Activated naive CD8-positive, alpha-beta T cell (primary cell): ENCODE measurements around the gene POLR2A.

Source experiments
- H3K27ac Mint-ChIP-seq: one replicate; pipeline ENCODE4 v1.8.0; 2021; ENCODE audit warnings: mixed read lengths
- H3K27me3 Mint-ChIP-seq: one replicate; pipeline ENCODE4 v1.8.0; 2021; ENCODE audit warnings: mixed read lengths
- H3K36me3 Mint-ChIP-seq: one replicate; pipeline ENCODE4 v1.8.0; 2021; ENCODE audit warnings: mixed read lengths
- H3K4me1 Mint-ChIP-seq: one replicate; pipeline ENCODE4 v1.8.0; 2021; ENCODE audit warnings: low read depth, mixed read lengths
- H3K4me3 Mint-ChIP-seq: one replicate; pipeline ENCODE4 v1.8.0; 2021; ENCODE audit warnings: mild to moderate bottlenecking, mixed read lengths
- H3K9me3 Mint-ChIP-seq: one replicate; pipeline ENCODE4 v1.8.0; 2021; ENCODE audit warnings: low read depth, mixed read lengths

Gene POLR2A

GRCh38 chr17:7501729-7502128 lies 17.6 kb downstream of the POLR2A start:
- H3K27ac Mint-ChIP-seq: no peak overlapping the region
- no peaks in the 10 kb centered on the region for H3K9me3 Mint-ChIP-seq
- no peaks in the 10 kb centered on the region for H3K4me1 Mint-ChIP-seq
- peaks cover 10% of the 10 kb centered on the region for H3K36me3 Mint-ChIP-seq
- H3K4me3 Mint-ChIP-seq: no peak overlapping the region
- no peaks in the 10 kb centered on the region for H3K27me3 Mint-ChIP-seq

GRCh38 chr17:7502171-7502847 lies 18.1 kb downstream of the POLR2A start:
- Mint-ChIP-seq H3K9me3 (no peaks in the 10 kb centered on the region), H3K4me1 (no peaks in the 10 kb centered on the region), H3K27ac (peak overlapping the region; percentile 16), H3K36me3 (peaks cover 8% of the 10 kb centered on the region), H3K27me3 (no peaks in the 10 kb centered on the region), H3K4me3 (no peak overlapping the region)

- Mint-ChIP-seq H3K27ac (no peak overlapping the region), H3K27me3 (no peaks in the 10 kb centered on the region), H3K4me3 (no peak overlapping the region), H3K36me3 (peaks cover 8% of the 10 kb centered on the region), H3K9me3 (no peaks in the 10 kb centered on the region), H3K4me1 (no peaks in the 10 kb centered on the region)
Observed at GRCh38 chr17:7502987-7503386, 18.8 kb downstream of the POLR2A start.

GRCh38 chr17:7503521-7503920 lies 19.4 kb downstream of the POLR2A start:
- Mint-ChIP-seq H3K4me1 (no peaks in the 10 kb centered on the region), H3K36me3 (peaks cover 8% of the 10 kb centered on the region), H3K9me3 (no peaks in the 10 kb centered on the region), H3K27ac (no peak overlapping the region), H3K27me3 (no peaks in the 10 kb centered on the region), H3K4me3 (no peak overlapping the region)

GRCh38 chr17:7508145-7508544 lies 24.0 kb downstream of the POLR2A start:
- no peaks in the 10 kb centered on the region for H3K27me3 Mint-ChIP-seq
- no peak overlapping the region for H3K4me3 Mint-ChIP-seq
- H3K27ac Mint-ChIP-seq: no peak overlapping the region
- no peaks in the 10 kb centered on the region for H3K9me3 Mint-ChIP-seq
- peaks cover 8% of the 10 kb centered on the region for H3K36me3 Mint-ChIP-seq
- H3K4me1 Mint-ChIP-seq: no peaks in the 10 kb centered on the region

GRCh38 chr17:7508846-7509245 lies 24.7 kb downstream of the POLR2A start:
- H3K4me3 Mint-ChIP-seq: no peak overlapping the region
- H3K4me1 Mint-ChIP-seq: no peaks in the 10 kb centered on the region
- H3K36me3 Mint-ChIP-seq: peaks cover 8% of the 10 kb centered on the region
- no peaks in the 10 kb centered on the region for H3K27me3 Mint-ChIP-seq
- H3K9me3 Mint-ChIP-seq: no peaks in the 10 kb centered on the region
- H3K27ac Mint-ChIP-seq: no peak overlapping the region

GRCh38 chr17:7509937-7510336 lies 25.8 kb downstream of the POLR2A start:
- Mint-ChIP-seq H3K27me3 (no peaks in the 10 kb centered on the region), H3K9me3 (no peaks in the 10 kb centered on the region), H3K36me3 (peaks cover 8% of the 10 kb centered on the region), H3K4me1 (peaks cover 3% of the 10 kb centered on the region), H3K27ac (no peak overlapping the region), H3K4me3 (no peak overlapping the region)

- peak overlapping the region; percentile 29 for H3K27ac Mint-ChIP-seq
- H3K36me3 Mint-ChIP-seq: peaks cover 7% of the 10 kb centered on the region
- no peak overlapping the region for H3K4me3 Mint-ChIP-seq
- H3K9me3 Mint-ChIP-seq: no peaks in the 10 kb centered on the region
- H3K4me1 Mint-ChIP-seq: peaks cover 3% of the 10 kb centered on the region
- no peaks in the 10 kb centered on the region for H3K27me3 Mint-ChIP-seq
Observed at GRCh38 chr17:7511108-7511507, 26.9 kb downstream of the POLR2A start.

- Mint-ChIP-seq H3K36me3 (peaks cover 4% of the 10 kb centered on the region), H3K27ac (no peak overlapping the region), H3K4me3 (no peak overlapping the region), H3K4me1 (peaks cover 3% of the 10 kb centered on the region), H3K9me3 (no peaks in the 10 kb centered on the region), H3K27me3 (no peaks in the 10 kb centered on the region)
Observed at GRCh38 chr17:7512105-7512504, 27.9 kb downstream of the POLR2A start.

GRCh38 chr17:7512824-7513540 lies 28.8 kb downstream of the POLR2A start:
- Mint-ChIP-seq H3K4me1 (peaks cover 3% of the 10 kb centered on the region), H3K4me3 (no peak overlapping the region), H3K36me3 (peaks cover 4% of the 10 kb centered on the region)

GRCh38 chr17:7513850-7514419 lies 29.8 kb downstream of the POLR2A start:
- Mint-ChIP-seq H3K4me3 (no peak overlapping the region), H3K4me1 (peaks cover 3% of the 10 kb centered on the region), H3K9me3 (no peaks in the 10 kb centered on the region), H3K27me3 (no peaks in the 10 kb centered on the region), H3K36me3 (peaks cover 4% of the 10 kb centered on the region), H3K27ac (no peak overlapping the region)

More at GRCh38 chr17:7512824-7513540, 28.8 kb downstream of the POLR2A start:
- Mint-ChIP-seq H3K27ac (no peak overlapping the region), H3K9me3 (no peaks in the 10 kb centered on the region), H3K27me3 (no peaks in the 10 kb centered on the region)

- Mint-ChIP-seq H3K4me3 (no peak overlapping the region), H3K4me1 (peaks cover 3% of the 10 kb centered on the region), H3K27ac (peak overlapping the region; percentile 19), H3K36me3 (peaks cover 2% of the 10 kb centered on the region), H3K27me3 (no peaks in the 10 kb centered on the region), H3K9me3 (no peaks in the 10 kb centered on the region)
Observed at GRCh38 chr17:7515911-7516610, 31.9 kb downstream of the POLR2A start.

GRCh38 chr17:7523033-7523432 lies 38.9 kb downstream of the POLR2A start:
- peaks cover 3% of the 10 kb centered on the region for H3K4me1 Mint-ChIP-seq
- no peak overlapping the region for H3K27ac Mint-ChIP-seq
- no peak overlapping the region for H3K4me3 Mint-ChIP-seq
- H3K36me3 Mint-ChIP-seq: no peaks in the 10 kb centered on the region
- H3K9me3 Mint-ChIP-seq: no peaks in the 10 kb centered on the region
- H3K27me3 Mint-ChIP-seq: no peaks in the 10 kb centered on the region

- Mint-ChIP-seq H3K9me3 (no peaks in the 10 kb centered on the region), H3K36me3 (no peaks in the 10 kb centered on the region), H3K27ac (no peak overlapping the region), H3K27me3 (no peaks in the 10 kb centered on the region), H3K4me3 (no peak overlapping the region), H3K4me1 (no peaks in the 10 kb centered on the region)
Observed at GRCh38 chr17:7528842-7529241, 44.7 kb downstream of the POLR2A start.
